ENCODE data around the gene OR13C5.

The OR13C5 gene

DNA sequence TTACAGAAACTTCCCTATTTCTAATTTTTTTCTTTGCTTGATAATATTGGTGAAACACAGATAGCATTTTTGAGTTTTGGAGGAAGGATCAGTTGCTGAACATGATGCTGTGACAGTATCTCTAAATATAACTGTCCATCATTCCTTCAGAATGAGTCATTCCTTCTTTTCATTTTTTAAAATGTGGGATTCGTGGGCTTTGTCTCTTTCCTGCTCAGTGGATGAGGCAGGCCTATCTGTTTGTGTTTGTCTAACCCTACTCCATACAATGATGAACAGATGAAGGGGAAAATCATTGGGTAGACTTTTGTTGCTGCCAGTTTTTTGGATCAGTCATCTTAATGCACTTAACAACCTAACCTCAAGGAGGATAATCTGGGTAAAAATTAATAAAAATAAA lies 46.0 kb downstream of the OR13C5 start:
- DNase-seq (ENCODE audit: low read depth in 3 of 3), result no peak

All from stimulated activated CD4-positive, alpha-beta T cell treated with anti-CD3 and anti-CD28 coated beads, TNF-alpha, amount 100 ng/mL, for 4 hours (primary cell).